Breast epithelium (tissue), 3 donors: ENCODE data around the gene PTPRN2.

Experiments used
- CTCF ChIP-seq, 3 donors: fragments of 450-650 bp; IDR thresholded peaks; one replicate each; pipeline ENCODE4 v1.5.1; 2016 to 2017; ENCODE audit warnings: antibody characterized with exemption in 3 of 3, mild to moderate bottlenecking in 3 of 3, moderate library complexity in 3 of 3
- POLR2AphosphoS5 ChIP-seq, 3 donors: sonication (generic); formaldehyde crosslinking; IDR thresholded peaks; one replicate each; pipeline ENCODE4 v1.6.1; 2017; ENCODE audit warnings: antibody characterized with exemption in 3 of 3

GRCh38 chr7:157955348-157955999, 632.1 kb downstream of the PTPRN2 start:
- TF ChIP-seq POLR2AphosphoS5 (IDR thresholded peaks at IDR 0.05) (no peak), CTCF (IDR thresholded peaks at IDR 0.05) (no peak)
